CD14-positive monocyte (primary cell): ENCODE results near the gene NPAS3. TPM values are rescaled to one million over a fixed set of nuclear protein-coding genes. Genes with fewer than 3 reads are reported as not detected.

ENCODE experiments used
- DNase-seq, 3 donors: peaks; one replicate each; pipeline ENCODE4 v3.0.0-alpha.2; 2011 to 2022
- H2AFZ ChIP-seq: 2 replicates; pipeline ENCODE4 v1.6.0; 2012; ENCODE audit warnings: mild to moderate bottlenecking, low read depth, low read length, inconsistent platforms; ENCODE audit not compliant: insufficient read depth, poor library complexity, severe bottlenecking
- H3K27ac ChIP-seq, 2 donors: 1 replicate in 1 of 2; 2 replicates in 1 of 2; pipeline ENCODE4 v1.5.1; 2012 to 2013; ENCODE audit warnings: low read length in 2 of 2, control low read depth in 1 of 2, inconsistent platforms in 1 of 2, low read depth in 1 of 2, mild to moderate bottlenecking in 1 of 2
- H3K27me3 ChIP-seq, 2 donors: one replicate each; pipeline versions ENCODE4 v1.6.0 to v1.6.1; 2011 to 2013; ENCODE audit warnings: low read length in 2 of 2; ENCODE audit not compliant: control insufficient read depth in 2 of 2, insufficient read depth in 2 of 2
- H3K36me3 ChIP-seq, 2 donors: replicated peaks in 1 of 2; 1 replicate in 1 of 2; 2 replicates in 1 of 2; pipeline versions ENCODE4 v1.5.1 to v1.6.1; 2012 to 2013; ENCODE audit warnings: low read length in 2 of 2, control low read depth in 1 of 2, inconsistent platforms in 1 of 2, mild to moderate bottlenecking in 1 of 2; ENCODE audit not compliant: insufficient read depth in 2 of 2, control insufficient read depth in 1 of 2
- H3K4me1 ChIP-seq, 2 donors: 1 replicate in 1 of 2; 2 replicates in 1 of 2; pipeline versions ENCODE4 v1.5.1 to v1.6.1; 2012 to 2013; ENCODE audit warnings: low read length in 2 of 2, control low read depth in 1 of 2, inconsistent platforms in 1 of 2, mild to moderate bottlenecking in 1 of 2, moderate library complexity in 1 of 2; ENCODE audit not compliant: insufficient read depth in 2 of 2, control insufficient read depth in 1 of 2
- H3K4me2 ChIP-seq: replicated peaks from 2 replicates; pipeline ENCODE3; 2012; ENCODE audit warnings: low read length, moderate library complexity, mild to moderate bottlenecking; ENCODE audit not compliant: poor library complexity, severe bottlenecking; ENCODE audit errors: extremely low read depth
- H3K4me3 ChIP-seq, 3 experiments: fragments of 200-600 bp in 1 of 3; sonication (generic) in 1 of 3; replicated peaks in 1 of 3; 1 replicate in 2 of 3; 2 replicates in 1 of 3; pipeline ENCODE4 v1.5.1; 2011 to 2013; ENCODE audit warnings: low read length in 3 of 3, mild to moderate bottlenecking in 3 of 3, control low read depth in 2 of 3, low read depth in 2 of 3, inconsistent platforms in 1 of 3, moderate library complexity in 1 of 3
- H3K79me2 ChIP-seq: 2 replicates; pipeline ENCODE4 v1.6.0; 2012; ENCODE audit warnings: mild to moderate bottlenecking, control low read depth, inconsistent platforms, low read length, moderate library complexity; ENCODE audit not compliant: insufficient read depth
- H3K9ac ChIP-seq: 2 replicates; pipeline ENCODE4 v1.6.0; 2017; ENCODE audit warnings: low read length, mild to moderate bottlenecking; ENCODE audit not compliant: insufficient read depth, poor library complexity, severe bottlenecking
- H3K9me3 ChIP-seq, 2 donors: replicated peaks in 1 of 2; 1 replicate in 1 of 2; 2 replicates in 1 of 2; pipeline versions ENCODE4 v1.5.1 to v1.6.1; 2012 to 2013; ENCODE audit warnings: low read length in 2 of 2, control low read depth in 1 of 2; ENCODE audit not compliant: control insufficient read depth in 1 of 2, insufficient read depth in 1 of 2
- H4K20me1 ChIP-seq: 2 replicates; pipeline ENCODE4 v1.6.0; 2012; ENCODE audit warnings: mild to moderate bottlenecking, low read length, control low read depth, moderate library complexity; ENCODE audit not compliant: insufficient read depth
- H3K27ac Mint-ChIP-seq, 7 donors: one replicate each; pipeline ENCODE4 v1.8.0; 2020; ENCODE audit warnings: mild to moderate bottlenecking in 7 of 7, mixed read lengths in 7 of 7, moderate library complexity in 6 of 7, inconsistent platforms in 2 of 7
- H3K27me3 Mint-ChIP-seq, 3 donors: one replicate each; pipeline ENCODE4 v1.8.0; 2021 to 2022; ENCODE audit warnings: low read depth in 3 of 3, mild to moderate bottlenecking in 3 of 3, mixed read lengths in 3 of 3, moderate library complexity in 3 of 3, inconsistent platforms in 1 of 3
- H3K36me3 Mint-ChIP-seq, 2 donors: one replicate each; pipeline ENCODE4 v1.8.0; 2020; ENCODE audit warnings: mixed read lengths in 2 of 2, inconsistent platforms in 1 of 2, mild to moderate bottlenecking in 1 of 2
- H3K4me1 Mint-ChIP-seq: one replicate; pipeline ENCODE4 v1.8.0; 2020; ENCODE audit warnings: mild to moderate bottlenecking, mixed read lengths
- H3K4me3 Mint-ChIP-seq, 2 donors: one replicate each; pipeline ENCODE4 v1.8.0; 2020; ENCODE audit warnings: mild to moderate bottlenecking in 2 of 2, mixed read lengths in 2 of 2, moderate library complexity in 1 of 2
- H3K9me3 Mint-ChIP-seq, 7 donors: one replicate each; pipeline ENCODE4 v1.8.0; 2020 to 2022; ENCODE audit warnings: mixed read lengths in 7 of 7, mild to moderate bottlenecking in 6 of 7, moderate library complexity in 6 of 7, inconsistent platforms in 2 of 7
- CTCF ChIP-seq: fragments of 200-600 bp; IDR thresholded peaks from one replicate; pipeline ENCODE4 v1.8.0; 2022; ENCODE audit warnings: antibody characterized with exemption, mild to moderate bottlenecking
- WGBS: methylation state at CpG from one replicate; pipeline ENCODE4 v1.1.5; 2013; ENCODE audit warnings: missing lambda C conversion rate; ENCODE audit not compliant: insufficient coverage; 5-methylcytosine and 5-hydroxymethylcytosine counted together
- intact Hi-C, 2 donors: fragments of 100-400 bp; cut with micrococcal nuclease; formaldehyde crosslinking; loops; one replicate each; pipeline versions ENCODE4 v1.15.0 to v1.15.1; 2023
- polyA plus RNA-seq, 3 donors: library from polyadenylated mRNA; depleted of rRNA in 1 of 3; unstranded in 2 of 3; stranded (reverse) in 1 of 3; fragments of 300-500 nt in 2 of 3; fragments of >200 nt in 1 of 3; fragmentation: Illumina TruSeq in 2 of 3; gene quantifications; 1 replicate in 2 of 3; 2 replicates in 1 of 3; pipeline ENCODE4 v1.2.3, GENCODE V29; 2012 to 2021

Gene NPAS3
- polyA plus RNA-seq, 3 donors: not detected

- Histone ChIP-seq H3K79me2 (no peaks in the 10 kb centered on the region), H3K9ac (no peak overlapping the region), H4K20me1 (no peaks in the 10 kb centered on the region), H3K4me1 (no peaks in the 10 kb centered on the region), H3K27me3 (no peaks in the 10 kb centered on the region), H3K4me2 (no peak overlapping the region), H3K9me3 (no peaks in the 10 kb centered on the region), H2AFZ (no peak overlapping the region), H3K27ac (no peak overlapping the region), H3K36me3 (no peaks in the 10 kb centered on the region), H3K4me3 (no peak overlapping the region)
- no peak for DNase-seq
- Mint-ChIP-seq H3K27ac (no peak overlapping the region), H3K4me3 (no peak overlapping the region), H3K36me3 (no peaks in the 10 kb centered on the region), H3K4me1 (no peaks in the 10 kb centered on the region), H3K27me3 (peaks cover 3 to 5% (median 3%) of the 10 kb centered on the region in 3 donors), H3K9me3 (no peaks in the 10 kb centered on the region)
- TF ChIP-seq CTCF: no peak
- intact Hi-C loops: no loop called here
- 37% methylated on average over 3 of the region's 7 CpGs for WGBS
These were observed 829.1 kb downstream of the NPAS3 start for GRCh38 chr14:33767586-33768457.

- no peak for TF ChIP-seq CTCF
- no peak overlapping the region for H3K4me2 ChIP-seq
- no peaks in the 10 kb centered on the region for H3K9me3 ChIP-seq
- H3K27me3 ChIP-seq: no peaks in the 10 kb centered on the region
- no peak overlapping the region for H3K27ac Mint-ChIP-seq
- H3K4me3 ChIP-seq: no peak overlapping the region
- no peaks in the 10 kb centered on the region for H3K9me3 Mint-ChIP-seq
- H4K20me1 ChIP-seq: no peaks in the 10 kb centered on the region
- H3K27ac ChIP-seq: no peak overlapping the region
- H3K4me1 ChIP-seq: no peaks in the 10 kb centered on the region
- H3K36me3 ChIP-seq: no peaks in the 10 kb centered on the region
- no peaks in the 10 kb centered on the region for H3K4me1 Mint-ChIP-seq
- H2AFZ ChIP-seq: no peak overlapping the region
- H3K27me3 Mint-ChIP-seq: peaks cover 1 to 4% (median 3%) of the 10 kb centered on the region in 3 donors
- intact Hi-C loops: no loop called here
- no peak overlapping the region for H3K9ac ChIP-seq
- H3K4me3 Mint-ChIP-seq: no peak overlapping the region
- H3K79me2 ChIP-seq: no peaks in the 10 kb centered on the region
- no CpG with 5 or more reads among the region's 1 CpG for WGBS
- DNase-seq: no peak
- no peaks in the 10 kb centered on the region for H3K36me3 Mint-ChIP-seq
These were observed 829.8 kb downstream of the NPAS3 start for GRCh38 chr14:33768458-33768830.
